IPS-18c (cell line): ENCODE results near the gene CORT.
"Not testable (repeated sequence)": the region's sequence is repeated elsewhere in the genome, so short reads cannot be mapped to it uniquely, and the experiment has no call there.

Experiments
- H3K4me3 ChIP-seq: 2 replicates; pipeline ENCODE4 v1.7.0; 2013; ENCODE audit warnings: low read depth, mild to moderate bottlenecking, low read length, moderate library complexity; ENCODE audit not compliant: insufficient read depth
- H3K9me3 ChIP-seq: one replicate; pipeline ENCODE4 v1.6.1; 2013; ENCODE audit warnings: mild to moderate bottlenecking, low read length, moderate library complexity; ENCODE audit not compliant: control insufficient read depth, insufficient read depth

CORT gene

GRCh38 chr1:10467078-10467477, 17.2 kb downstream of the CORT start:
- Histone ChIP-seq H3K4me3 (no peak overlapping the region), H3K9me3 (no peaks in the 10 kb centered on the region)

- Histone ChIP-seq H3K9me3 (no peaks in the 10 kb centered on the region), H3K4me3 (no peak overlapping the region)
Measured at GRCh38 chr1:10470043-10470442, 20.2 kb downstream of the CORT start.

- H3K9me3 ChIP-seq: no peaks in the 10 kb centered on the region
- peak overlapping the region; percentile 80 for H3K4me3 ChIP-seq
Measured at GRCh38 chr1:10471411-10472219, 21.8 kb downstream of the CORT start.

- Histone ChIP-seq H3K4me3 (peak within 1 kb of the TSS; percentile 80), H3K9me3 (no peaks in the 10 kb centered on the region)
Measured at GRCh38 chr1:10472220-10473144, 22.7 kb downstream of the CORT start, which contains the start of gene DFFA. Gene DFFA (minus strand): TSS chr1:10472529. CDS start chr1:10472458, 71 bp downstream.

- Histone ChIP-seq H3K9me3 (no peaks in the 10 kb centered on the region), H3K4me3 (no peak overlapping the region)
Measured at GRCh38 chr1:10473145-10473765, 23.4 kb downstream of the CORT start.

DNA sequence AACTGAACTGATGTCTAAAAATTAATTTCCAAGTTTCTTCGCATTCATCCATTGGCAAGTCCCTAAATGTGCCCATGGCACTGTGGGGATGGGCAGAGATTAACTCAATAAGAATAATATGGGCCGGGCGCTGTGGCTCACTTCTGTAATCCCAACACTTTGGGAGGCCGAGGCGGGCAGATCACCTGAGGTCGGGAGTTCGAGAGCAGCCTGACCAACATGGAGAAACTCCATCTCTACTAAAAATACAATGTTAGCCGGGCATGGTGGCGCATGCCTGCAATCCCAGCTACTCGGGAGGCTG, 24.4 kb downstream of the CORT start:
- H3K4me3 ChIP-seq: not testable (repeated sequence)

GRCh38 chr1:10474613-10475507, 25.0 kb downstream of the CORT start, which contains the start of gene PEX14:
Gene PEX14 (plus strand): TSS chr1:10474950. CDS start chr1:10474967, 17 bp downstream.
- Histone ChIP-seq H3K4me3 (peak within 1 kb of the TSS; percentile 65), H3K9me3 (no peaks in the 10 kb centered on the region)

More for the DNA sequence above, 24.4 kb downstream of the CORT start:
- not testable (repeated sequence) for H3K9me3 ChIP-seq

DNA sequence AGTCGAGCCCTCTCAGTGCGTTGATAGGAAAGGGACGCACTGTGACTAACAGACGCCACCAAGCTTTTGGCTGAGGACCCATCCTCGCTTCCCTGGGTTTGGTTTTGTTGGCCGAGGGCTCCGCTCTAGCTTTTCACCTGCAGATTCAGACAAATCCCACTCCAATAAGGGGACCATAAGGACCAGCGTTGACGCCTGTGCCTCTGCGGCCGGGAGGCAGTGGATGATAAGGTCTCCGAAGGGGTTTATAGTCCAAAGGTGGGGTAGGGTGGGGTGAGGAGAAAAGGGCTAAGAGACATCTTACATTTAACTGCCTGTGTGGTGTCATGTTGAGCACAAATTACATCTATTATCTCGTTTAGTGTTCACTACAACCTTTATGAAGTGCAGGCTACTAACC, 25.7 kb downstream of the CORT start:
- Histone ChIP-seq H3K4me3 (peak overlapping the region; percentile 65), H3K9me3 (no peaks in the 10 kb centered on the region)

DNA sequence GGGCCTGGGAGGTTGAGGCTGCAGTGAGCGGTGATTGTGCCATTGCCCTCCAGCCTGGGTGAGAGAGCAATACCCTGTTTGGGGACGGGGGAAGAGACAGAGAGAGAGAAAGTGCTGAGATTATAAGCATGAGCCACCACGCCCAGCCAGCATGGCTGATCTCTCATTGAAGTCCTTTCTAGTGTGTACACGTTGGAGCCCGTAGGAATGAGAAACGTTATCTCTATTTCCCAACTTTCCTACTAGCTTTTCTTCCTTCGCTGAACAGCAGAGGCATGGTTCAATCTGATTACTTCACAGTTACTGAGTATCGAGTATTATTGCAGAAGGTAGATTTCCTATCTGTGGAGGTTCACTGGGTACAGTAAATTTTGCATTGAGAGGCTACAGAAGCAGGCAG, 29.5 kb downstream of the CORT start:
- Histone ChIP-seq H3K4me3 (no peak overlapping the region), H3K9me3 (no peaks in the 10 kb centered on the region)

DNA sequence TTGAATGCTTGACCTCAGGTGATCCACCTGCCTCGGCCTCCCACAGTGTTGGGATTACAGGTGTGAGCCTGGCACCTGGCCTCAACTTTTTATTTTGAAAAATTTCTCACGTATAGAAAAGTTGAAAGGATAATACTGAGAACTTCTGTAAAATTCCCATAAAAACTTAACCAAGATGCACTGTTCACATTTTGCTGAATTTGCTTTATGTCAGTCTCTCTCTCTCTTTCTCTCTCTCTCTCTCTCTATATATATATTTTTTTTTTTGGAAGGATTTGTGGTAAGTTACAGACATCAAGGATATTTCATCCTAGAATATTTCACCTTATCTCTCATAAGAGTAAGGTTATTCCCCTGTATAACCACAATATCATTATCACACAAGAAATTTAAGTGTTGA, 30.8 kb downstream of the CORT start:
- no peaks in the 10 kb centered on the region for H3K9me3 ChIP-seq
- no peak overlapping the region for H3K4me3 ChIP-seq

DNA sequence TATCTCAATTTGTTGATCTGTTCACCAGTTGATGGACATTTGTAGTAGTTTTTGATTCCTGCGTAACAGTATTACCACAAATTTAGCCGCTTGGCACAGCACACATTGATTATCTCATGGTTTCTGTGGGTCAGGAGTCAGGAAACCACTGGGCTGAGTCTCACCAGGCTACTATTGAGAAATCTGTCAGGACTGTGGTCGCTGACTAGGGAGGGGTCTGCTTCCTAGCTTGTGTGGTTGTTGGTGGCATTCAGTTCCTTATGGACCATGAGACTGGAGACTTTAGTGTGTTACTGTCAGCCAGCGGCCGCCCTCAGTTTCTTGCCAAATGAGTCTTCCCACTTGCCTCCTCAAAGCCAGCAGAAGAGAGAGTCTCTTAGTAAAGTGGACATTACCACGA, 34.7 kb downstream of the CORT start:
- no peak overlapping the region for H3K4me3 ChIP-seq
- no peaks in the 10 kb centered on the region for H3K9me3 ChIP-seq

- H3K9me3 ChIP-seq: no peaks in the 10 kb centered on the region
- no peak overlapping the region for H3K4me3 ChIP-seq
Measured at GRCh38 chr1:10489291-10490055, 39.6 kb downstream of the CORT start.

DNA sequence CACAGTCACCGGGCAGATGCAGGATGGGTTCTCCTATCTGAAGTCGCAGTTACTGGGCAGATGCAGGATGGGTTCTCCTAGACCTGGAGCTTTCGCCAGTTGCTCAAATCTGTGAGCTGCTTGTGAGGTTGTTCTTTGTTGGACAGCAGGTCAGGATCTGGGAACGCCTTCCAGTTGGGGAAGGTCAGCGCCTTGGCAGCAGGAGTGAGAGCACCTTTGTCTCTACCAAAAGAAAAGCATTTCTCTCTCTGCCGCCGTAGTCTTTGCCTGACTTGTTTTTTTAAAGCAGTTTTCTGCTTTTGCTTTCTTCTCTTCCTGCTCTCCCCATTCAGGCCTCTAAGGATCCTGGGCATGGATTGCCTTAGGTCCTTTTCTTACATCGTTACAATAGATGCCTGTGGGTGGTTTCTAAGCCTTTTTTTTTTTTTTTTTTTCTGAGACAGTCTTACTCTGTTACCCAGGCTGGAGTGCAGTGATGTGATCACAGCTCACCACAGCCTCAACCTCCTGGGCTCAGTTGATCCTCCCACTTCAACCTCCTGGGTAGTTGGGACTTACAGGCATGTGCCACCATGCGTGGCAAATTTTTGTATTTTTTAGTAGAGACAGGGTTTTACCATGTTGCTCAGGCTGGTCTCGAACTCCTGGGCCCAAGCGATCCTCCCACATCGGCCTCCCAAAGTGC, 40.6 kb downstream of the CORT start:
- Histone ChIP-seq H3K9me3 (no peaks in the 10 kb centered on the region), H3K4me3 (no peak overlapping the region)

GRCh38 chr1:10494418-10494753, 44.6 kb downstream of the CORT start:
- Histone ChIP-seq H3K4me3 (no peak overlapping the region), H3K9me3 (no peaks in the 10 kb centered on the region)

DNA sequence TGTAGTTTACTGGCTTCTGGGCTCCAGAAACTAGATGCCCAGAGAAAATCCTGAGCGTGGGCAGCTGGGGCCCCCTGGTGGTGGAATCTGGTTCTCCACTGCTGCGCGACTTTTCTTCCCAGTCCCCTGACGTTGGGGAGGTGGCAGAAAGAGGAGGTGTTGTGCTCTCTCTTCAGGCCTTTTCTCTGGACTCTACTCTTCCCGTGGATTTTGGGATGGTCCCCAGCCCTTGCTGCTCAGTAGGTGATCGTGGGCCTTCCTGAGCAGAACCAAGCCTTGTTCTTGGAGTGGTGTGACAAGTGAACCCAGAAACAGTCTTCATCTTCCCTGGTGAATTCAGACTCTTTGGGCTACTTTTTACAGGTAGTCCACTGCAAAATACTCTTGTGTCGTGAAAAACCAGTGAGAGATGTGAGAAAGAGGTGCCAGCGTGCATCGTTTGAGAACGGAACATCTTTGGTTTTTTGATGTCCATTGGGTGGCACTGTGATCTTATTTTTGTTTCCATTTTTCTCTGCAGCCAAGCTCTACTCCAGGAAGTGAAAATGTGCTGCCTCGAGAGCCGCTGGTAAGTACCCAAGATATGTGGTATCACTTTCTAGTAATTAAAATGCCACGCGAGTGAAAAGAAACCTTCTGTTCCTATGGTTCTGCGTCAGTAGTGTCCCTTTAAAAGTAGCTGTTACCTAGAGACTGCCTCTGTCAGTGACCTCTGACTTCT, 45.1 kb downstream of the CORT start:
- H3K4me3 ChIP-seq: no peak overlapping the region
- no peaks in the 10 kb centered on the region for H3K9me3 ChIP-seq
